KBM-7 (cell line): ENCODE measurements around the gene RIN3.
"Not testable (repeated sequence)": the region's sequence is repeated elsewhere in the genome, so short reads cannot be mapped to it uniquely, and the experiment has no call there.

Source experiments
- DNase-seq: peaks from one replicate; pipeline ENCODE4 v3.0.0-alpha.2; 2015
- in situ Hi-C: fragments of 300-500 bp; cut with MboI; formaldehyde crosslinking; loops from 2 replicates; pipeline ENCODE4 v1.14.3; 2020; ENCODE audit warnings: low sequenced_read_pairs, low pct_unique_long_range_greater_than_20kb, mixed read lengths

The RIN3 gene

DNA sequence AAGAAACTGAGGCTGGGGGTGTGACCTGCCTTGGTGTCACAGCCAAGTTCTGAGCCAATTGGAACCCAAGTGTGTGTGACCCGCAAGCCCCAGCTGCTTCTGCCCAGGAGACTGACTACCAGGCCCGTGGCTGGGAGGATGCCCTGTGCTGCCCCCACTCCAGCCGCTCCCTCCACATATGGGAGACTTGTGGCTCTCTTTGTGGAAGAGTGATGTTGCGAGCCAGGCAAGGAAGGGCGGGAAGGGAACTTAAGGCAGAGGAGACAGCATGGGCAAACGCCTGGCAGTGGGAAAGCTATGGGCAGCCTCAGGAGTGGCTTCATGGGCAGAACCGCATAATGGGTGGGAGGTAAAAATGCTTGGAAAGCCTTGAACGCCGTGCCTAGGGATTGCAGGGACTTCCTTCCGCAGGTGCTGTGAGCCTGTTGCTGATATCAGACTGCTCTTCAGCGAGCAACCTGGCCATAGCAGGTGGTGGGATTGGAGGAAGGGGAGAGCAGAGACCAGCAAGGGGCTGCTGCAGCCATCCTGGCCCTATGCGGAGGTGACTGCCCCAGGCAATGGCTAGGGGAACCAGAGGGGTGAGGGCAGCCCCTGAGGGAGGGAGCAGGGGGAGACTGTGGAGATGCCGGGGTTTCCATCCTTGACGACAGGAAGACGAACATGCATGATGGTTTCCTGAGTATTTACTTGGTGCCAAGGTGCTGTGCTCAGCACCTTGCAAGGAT lies 119.1 kb downstream of the RIN3 start:
- in situ Hi-C loops = no loop called here
- no peak for DNase-seq

DNA sequence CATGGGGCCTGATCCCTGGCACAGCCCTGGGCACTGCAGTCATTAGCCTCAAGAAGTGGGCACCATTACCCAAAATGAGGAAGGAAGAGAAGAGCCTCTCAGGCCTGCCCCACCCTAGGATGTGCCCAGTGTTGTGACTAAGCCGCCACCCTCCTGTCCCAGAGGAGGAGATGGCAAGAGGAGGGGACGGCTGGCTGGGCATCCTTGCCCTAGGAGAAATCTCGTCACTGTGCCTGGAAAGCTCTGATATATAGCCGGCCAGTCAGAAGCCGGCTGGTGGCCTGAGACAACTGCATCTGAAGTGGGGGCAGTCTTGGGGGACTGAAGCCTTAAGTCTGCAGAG lies 119.7 kb downstream of the RIN3 start:
- DNase-seq = no peak
- in situ Hi-C loops = no loop called here

DNA sequence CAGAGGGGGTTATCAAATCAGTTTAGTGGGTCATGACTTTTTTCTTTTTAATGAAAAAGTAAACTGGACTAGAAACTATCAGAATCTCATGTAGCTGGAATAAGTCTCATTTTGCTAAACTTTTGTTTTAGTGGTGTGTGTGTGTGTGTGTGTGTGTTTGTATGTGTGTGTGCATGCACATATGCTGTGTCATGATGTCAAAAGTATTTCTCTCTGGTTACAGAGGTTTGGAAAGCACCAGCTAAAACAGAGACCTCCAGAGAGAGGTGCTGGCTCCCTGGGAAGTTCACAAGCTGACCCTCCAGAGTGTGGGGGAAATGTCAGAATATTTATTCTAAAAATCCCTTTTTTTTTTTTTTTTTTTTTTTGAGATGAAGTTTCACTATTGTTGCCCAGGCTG lies 120.1 kb downstream of the RIN3 start:
- in situ Hi-C loops = no loop called here
- no peak for DNase-seq

DNA sequence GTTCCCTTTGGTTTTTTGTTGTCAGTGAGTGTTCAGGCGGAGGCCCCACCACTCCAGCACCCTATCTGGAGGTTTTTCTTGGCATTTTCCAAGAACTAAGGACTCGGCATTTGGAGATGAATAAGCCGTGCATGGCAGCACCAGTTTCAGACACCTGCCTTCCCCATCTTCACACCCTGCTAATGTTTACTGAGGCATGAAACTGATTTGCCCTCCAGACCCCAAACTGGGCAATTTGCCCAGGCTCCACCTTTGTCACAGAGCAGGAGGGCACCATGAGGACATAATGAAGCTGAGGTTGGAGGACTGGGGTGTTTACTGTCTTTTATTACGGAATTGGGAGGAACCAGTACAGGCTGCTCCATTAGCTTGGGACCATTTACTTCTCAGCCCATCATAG lies 121.5 kb downstream of the RIN3 start:
- in situ Hi-C loops = no loop called here
- DNase-seq = no peak

DNA sequence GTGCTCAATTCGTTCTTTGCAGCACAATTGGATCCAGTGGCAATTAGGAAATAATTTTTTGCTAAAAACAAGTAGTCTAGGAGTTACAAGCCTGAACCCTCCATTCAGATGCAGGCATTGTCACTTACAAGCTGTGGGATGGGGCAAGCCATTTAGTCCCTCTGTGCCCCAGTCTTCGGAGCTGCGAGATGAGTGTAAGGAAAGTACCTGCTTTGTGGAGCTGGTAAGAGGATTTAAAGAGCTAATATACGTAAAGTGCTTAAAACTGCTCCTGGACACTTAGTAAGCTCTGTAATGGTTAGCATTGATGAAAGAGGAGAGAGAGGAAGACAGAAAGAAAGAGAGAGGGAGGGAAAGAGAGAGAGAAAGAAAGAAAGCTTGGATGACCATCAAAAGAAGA lies 122.3 kb downstream of the RIN3 start:
- in situ Hi-C loops = no loop called here

DNA sequence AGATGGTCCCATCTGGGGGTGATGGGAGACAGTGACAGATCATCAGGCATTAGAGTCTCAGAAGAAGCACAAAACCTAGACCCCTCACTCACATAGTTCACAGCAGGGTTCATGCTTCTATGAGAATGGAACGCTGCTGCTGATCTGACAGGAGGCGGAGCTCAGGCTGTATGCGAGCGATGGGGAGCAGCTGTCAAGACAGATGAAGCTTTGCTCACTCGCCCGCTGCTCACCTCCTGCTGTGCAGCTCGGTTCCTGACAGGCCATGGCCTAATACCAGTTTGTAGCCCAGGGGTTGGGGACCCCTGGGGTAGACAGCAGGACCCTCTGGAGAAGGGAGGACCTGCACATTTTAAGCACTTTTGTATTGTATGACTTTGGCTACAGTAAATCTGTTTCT lies 123.6 kb downstream of the RIN3 start:
- no peak for DNase-seq

More for the DNA sequence above, 122.3 kb downstream of the RIN3 start:
- DNase-seq = no peak

DNA sequence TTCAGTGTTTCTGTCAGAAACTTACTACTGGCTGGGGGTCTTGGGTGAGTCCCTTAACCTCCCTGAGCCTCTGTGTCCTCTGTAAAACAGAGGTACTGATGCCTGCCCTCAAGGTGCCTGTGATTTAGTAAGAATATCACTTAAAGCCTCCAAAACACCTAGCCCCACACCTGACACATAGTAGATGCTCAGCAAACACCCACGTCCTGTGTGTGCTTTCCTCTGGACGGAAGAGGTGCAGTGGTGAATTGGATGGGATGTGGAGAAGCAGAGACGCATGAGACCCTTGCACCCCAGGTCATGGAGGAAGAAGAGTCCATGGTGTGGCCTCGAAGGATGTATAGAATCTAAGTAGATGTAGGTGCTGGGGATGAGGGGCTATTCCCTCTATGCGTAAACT lies 124.3 kb downstream of the RIN3 start:
- DNase-seq = no peak
- in situ Hi-C loops = no loop called here

More for the DNA sequence above, 123.6 kb downstream of the RIN3 start:
- in situ Hi-C loops = no loop called here

DNA sequence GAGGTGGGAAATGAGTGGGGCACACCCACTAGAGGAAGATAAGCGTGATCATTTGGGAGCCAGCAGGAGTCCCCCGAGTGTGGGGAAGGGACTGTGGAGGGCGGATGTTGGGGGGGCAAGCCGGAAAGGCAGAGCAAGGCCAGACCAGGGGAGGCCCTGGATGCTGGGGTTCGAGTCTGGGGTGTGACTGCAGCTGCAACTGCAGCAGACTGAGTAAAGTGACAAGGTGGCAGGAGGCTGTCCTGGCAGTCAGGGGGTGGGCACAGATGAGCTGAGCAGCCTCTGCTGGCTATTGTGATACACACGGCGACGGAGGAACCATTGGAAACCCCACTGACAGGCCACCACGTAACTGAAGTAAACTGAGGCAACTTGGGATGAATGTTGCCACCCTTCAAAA lies 124.7 kb downstream of the RIN3 start:
- in situ Hi-C loops = no loop called here

DNA sequence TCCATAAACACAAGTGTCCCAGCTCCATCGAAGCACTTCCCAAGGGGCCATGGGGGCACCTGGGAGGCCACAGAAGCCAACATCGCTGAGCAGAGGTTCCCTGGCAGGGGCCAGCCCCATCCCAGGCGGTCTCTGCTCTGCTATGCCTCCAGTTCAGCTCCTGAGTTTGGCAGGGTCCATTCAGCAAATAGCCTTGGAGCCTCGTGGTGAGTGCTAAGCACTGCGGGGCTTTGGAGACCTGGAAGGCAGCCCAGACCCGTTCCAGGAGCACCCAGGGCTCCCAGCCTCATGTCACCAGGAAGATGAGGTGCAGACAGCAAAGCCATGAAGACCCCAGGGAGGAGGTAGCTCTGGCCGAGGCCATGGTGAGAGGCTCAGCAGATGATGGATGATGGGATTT lies 125.3 kb downstream of the RIN3 start:
- no peak for DNase-seq
- in situ Hi-C loops = no loop called here

More for the DNA sequence above, 124.7 kb downstream of the RIN3 start:
- no peak for DNase-seq

DNA sequence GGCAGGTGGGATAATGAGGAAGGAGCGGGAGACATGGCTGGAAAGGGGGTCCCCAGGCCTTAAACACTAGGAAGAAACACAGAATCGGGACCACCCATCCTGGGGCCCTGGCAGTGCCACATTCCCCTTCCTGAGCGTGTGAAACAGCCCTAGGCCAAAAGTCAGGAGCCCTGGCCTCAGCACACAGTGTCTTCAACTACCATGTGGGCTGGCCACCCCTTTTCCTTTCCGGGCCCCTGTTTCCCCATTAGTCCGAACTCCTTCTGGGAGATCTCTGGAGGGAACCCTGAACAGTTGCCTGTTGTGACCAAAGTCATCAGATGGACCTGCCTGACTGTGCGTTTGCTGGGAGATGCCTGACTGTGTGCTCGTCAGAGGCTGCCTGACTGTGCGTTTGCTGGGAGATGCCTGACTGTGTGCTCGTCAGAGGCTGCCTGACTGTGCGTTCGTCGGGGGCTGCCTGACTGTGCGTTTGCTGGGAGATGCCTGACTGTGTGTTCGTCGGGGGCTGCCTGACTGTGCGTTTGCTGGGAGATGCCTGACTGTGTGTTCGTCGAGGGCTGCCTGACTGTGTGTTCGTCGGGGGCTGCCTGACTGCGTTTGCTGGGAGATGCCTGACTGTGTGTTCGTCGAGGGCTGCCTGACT lies 126.0 kb downstream of the RIN3 start:
- in situ Hi-C loops, DNase-seq: not testable (repeated sequence)

DNA sequence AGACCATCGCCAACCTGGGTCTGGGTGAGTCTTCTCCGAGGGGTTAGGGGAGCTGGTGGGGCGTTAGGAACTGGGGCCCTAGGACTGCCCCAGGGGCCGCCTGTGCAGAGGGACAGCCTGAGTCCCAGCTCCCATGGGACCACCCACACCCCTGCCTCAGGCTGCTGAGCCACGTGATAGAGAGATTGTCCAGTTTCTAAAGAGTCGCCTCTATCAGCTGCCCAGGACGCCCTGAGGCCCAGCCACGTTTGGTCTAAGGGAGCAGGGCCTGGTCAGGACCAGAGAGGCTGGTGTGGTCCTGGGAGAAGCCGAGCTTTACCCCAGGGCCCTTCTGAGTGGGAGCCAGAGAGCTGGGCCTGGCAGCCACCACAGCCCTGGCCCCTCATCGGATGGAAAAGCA lies 127.7 kb downstream of the RIN3 start:
- in situ Hi-C loops = no loop called here
- no peak for DNase-seq

DNA sequence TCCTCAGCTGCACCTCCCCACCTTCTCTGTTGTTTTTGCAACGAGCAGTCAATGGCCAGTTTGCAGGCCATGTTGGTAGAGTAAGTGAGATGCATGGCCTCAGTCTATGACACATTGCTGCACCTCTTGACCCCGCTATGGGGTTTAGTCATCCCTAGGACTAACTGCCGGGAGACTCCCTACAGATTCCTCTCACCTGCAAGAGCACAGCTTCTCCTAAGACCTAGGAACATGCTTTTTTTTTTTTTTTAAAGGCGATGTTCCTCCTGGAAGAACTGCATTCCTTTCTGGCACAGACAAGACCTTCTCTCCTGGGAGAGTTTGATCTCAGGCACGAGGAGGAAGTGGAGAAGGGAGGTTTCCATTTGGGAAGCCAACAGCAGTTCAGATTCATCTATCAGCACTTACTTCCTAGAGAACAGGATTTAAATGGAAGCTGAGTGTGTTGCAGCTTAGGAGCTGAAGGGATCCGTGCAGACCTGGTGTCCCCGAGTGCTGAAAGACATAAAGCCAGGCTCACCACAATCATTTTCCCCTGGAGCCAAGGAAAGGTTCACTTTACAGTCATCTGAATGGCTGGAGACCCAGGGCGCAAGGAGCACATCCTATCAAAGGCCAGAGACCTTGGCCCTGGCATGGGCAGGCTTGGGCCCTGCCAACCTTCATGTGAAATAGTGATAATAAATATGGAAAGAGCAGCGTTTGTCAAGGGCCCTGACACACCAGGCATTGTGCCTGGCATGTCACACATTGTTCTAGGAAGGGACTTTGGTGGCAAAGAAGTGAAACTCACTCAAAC lies 130.8 kb downstream of the RIN3 start:
- in situ Hi-C loops = no loop called here
- no peak for DNase-seq

DNA sequence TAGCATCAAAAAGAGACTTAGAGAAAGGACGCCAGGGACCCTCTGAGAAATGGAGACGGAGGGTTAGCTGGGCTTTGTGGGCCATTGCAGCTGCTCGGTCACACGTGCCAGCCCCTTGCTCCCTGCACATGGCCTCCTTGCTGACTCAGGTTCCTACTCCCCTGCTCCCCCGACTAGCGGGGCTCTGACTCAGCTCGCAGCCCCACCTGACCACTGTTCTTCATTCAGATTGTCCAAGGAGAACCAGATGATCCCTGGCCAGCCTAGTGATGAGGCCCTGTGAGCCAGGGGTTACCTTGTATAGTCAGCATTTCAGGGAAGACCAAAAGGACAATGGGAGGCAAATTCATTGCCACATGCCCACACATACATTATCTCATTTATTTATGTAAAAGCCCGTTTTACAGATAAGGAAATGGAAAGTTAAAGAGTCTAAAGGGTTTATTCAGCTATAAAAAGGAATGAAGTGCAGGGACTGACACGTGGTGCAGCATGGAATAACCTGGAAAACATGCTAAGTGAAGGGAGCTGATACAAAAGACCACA lies 131.5 kb downstream of the RIN3 start:
- in situ Hi-C loops = no loop called here
- no peak for DNase-seq

DNA sequence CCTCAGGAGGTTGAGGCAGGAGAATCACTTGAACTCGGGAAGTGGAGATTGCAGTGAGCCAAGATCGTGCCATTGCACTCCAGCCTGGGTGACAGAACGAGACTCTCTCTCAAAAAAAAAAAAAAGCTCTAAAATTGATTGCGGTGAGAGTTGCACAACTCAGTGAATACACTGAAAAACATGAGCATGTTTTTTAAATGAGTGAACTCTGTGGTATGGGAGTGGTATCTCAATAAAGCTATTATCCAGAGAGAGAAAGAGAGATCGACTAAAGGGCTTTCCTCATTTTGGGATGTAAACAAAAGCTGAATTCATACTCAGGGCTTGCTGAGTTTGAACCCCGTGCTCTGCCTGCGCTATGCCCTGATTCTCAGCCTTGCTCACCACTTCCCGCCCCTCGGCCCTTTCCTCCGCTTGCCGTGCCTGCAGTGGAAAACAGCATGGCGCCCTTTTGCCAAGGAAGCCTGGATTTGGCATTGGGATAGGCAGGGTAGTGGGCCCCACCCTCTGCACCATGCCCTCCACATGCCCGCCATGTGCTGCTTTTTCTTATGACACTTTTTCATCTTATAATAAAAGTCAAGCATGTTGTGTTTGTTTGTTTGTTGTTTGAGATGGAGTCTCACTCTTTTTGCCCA lies 132.4 kb downstream of the RIN3 start:
- in situ Hi-C loops = no loop called here
- peak; percentile 59 for DNase-seq

DNA sequence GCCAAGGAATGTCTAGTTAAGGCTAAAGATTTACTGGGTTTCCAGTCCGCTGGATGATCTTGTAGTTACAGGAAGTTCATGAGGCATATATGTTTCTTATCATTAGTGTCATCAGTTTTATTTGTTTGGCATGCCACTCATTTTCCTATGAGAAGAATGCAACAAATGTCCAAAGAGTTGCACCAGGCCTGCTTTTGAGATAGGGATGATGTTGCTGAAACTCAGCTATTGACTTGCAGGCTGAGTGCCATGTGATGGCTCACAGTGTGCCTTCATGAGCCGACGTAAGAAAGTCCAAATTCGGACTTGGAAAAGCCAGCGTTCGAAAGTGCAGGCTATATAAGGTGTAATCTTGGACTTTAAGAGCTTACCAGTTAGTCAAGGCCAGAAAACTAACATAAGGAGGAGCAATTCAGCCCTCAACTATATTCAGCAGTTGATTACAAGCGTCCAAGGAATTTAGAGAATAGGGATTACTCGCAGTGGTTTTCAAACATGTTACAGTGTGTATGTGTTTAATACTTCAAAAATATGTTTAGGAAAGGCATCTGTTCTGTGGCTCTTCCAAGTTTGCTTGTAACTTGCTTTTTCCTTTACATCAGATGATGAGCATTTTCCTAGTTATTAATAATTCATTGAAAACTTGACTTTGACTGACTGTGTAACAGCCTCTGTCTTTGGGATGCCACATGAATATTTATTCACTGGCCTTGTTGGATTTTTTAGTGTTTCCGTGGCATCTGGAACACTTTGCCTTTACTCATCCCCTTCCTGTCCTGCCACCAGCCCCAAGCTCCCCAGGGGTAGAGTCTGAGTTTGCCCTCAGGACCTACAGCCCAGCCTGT lies 133.6 kb downstream of the RIN3 start:
- in situ Hi-C loops = no loop called here
- no peak for DNase-seq

DNA sequence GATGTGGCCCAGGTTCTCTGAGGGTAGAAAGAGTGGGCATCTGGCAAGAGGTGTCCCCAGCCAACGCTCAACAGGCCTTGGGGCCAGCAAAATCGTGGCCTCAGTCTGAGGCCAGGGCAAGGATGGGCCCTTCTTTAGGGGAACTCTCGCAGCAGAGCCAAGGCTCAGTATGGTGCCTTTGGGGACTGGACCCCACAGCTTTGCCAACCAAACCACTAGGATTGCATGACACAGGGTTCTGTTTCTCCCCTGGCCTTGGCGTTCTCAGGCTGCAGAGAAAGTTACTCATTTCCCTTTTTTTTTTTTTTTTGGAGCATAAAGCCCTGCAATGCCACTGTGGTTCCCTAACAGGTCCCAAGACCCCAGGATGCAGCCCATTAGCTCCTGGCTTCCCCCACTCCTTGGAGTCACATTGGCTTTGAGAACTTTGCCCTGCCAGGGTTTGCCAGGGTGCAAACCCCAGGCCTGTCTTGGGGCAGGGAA lies 134.3 kb downstream of the RIN3 start:
- DNase-seq = peak; percentile 47
- in situ Hi-C loops = no loop called here

DNA sequence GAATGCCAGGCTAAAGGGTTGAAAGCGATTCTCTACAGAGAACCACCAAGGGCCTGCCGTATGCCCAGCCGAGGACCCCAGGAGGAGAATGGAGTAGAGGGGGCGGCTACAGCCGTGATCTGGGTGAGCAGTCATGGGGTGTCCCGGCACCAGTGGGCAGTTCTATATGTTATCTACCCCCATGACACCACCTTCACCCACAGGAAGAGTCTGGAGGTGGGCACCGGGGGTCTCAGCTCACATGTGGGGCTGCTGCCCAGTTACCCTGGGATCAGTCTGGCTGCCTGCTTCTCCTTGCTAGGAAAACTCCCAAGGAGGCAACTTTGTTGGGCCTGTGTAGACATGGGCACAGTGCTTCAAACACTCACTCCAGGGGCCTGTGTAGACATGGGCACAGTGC lies 135.5 kb downstream of the RIN3 start:
- in situ Hi-C loops = no loop called here
- no peak for DNase-seq

DNA sequence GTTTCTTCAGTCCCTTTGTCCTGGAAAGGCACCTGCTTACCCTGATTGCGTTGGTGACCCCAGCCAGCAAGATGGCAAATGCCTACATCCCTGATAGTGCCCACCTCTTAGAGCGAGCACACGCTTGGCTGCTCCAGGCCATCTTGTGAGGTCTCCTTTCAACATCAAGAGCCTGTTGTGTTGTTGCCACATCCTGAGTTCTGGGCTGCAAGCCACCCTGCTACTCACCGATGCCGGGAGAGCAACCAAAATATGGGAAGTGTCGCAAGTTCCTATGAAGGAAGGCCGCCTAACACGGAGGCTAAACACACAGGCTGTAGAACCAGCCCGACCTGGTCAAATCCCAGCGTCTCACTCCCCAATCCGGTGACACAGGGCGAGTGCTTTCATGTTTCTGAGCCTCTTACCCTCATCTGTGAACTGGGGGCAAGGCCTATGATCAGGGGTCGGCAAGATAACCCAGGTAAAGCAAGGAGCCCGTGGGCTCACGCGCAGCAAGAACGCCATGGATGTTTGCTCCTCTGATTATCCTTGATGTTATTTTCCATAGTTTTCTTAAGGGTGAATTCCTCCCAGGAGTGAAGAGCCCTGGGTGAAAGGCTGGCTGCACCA lies 136.5 kb downstream of the RIN3 start:
- peak; percentile 82 for DNase-seq
- in situ Hi-C loops = no loop called here
